Body of pancreas (tissue), 4 donors: ENCODE data around the gene FUT2. TPM values are rescaled to one million over a fixed set of nuclear protein-coding genes. Genes with fewer than 3 reads are reported as not detected.

Experiments used
- ATAC-seq: fragments of 150-250 bp; one replicate; pipeline ENCODE4 v1.9.1; 2016
- DNase-seq, 4 donors: peaks; one replicate each; pipeline ENCODE4 v3.0.0-alpha.2; 2019
- H3K27ac ChIP-seq, 4 donors: fragments of 200-600 bp; sonication (generic); 1 replicate in 3 of 4; 2 replicates in 1 of 4; pipeline versions ENCODE4 v1.5.1 to v1.6.1; 2016 to 2019; ENCODE audit warnings: mild to moderate bottlenecking in 1 of 4, mixed read lengths in 1 of 4, moderate library complexity in 1 of 4
- H3K27me3 ChIP-seq, 2 donors: fragments of 200-600 bp; sonication (generic); one replicate each; pipeline ENCODE4 v1.6.0; 2016; ENCODE audit warnings: mild to moderate bottlenecking in 1 of 2
- H3K36me3 ChIP-seq, 2 donors: fragments of 200-600 bp; sonication (generic); replicated peaks in 1 of 2; 2 replicates each; pipeline ENCODE4 v1.5.1; 2016; ENCODE audit warnings: low read depth in 2 of 2; ENCODE audit not compliant: insufficient read depth in 1 of 2
- H3K4me1 ChIP-seq: fragments of 200-600 bp; sonication (generic); one replicate; pipeline ENCODE4 v1.6.0; 2016
- H3K4me3 ChIP-seq, 2 donors: fragments of 200-600 bp; sonication (generic); 1 replicate in 1 of 2; 2 replicates in 1 of 2; pipeline ENCODE4 v1.5.1; 2016 to 2019
- H3K9me3 ChIP-seq, 3 donors: fragments of 200-600 bp; sonication (generic); 1 replicate in 2 of 3; 2 replicates in 1 of 3; pipeline ENCODE4 v1.5.1; 2016
- CTCF ChIP-seq, 7 experiments: fragments of 450-650 bp in 4 of 7; fragments of 200-600 bp in 3 of 7; sonication (generic) in 3 of 7; IDR thresholded peaks; one replicate each; pipeline ENCODE4 v1.5.1; 2016 to 2019; ENCODE audit warnings: antibody characterized with exemption in 7 of 7
- POLR2A ChIP-seq, 3 donors: fragments of 450-650 bp; IDR thresholded peaks; one replicate each; pipeline ENCODE4 v1.6.1; 2016; ENCODE audit warnings: antibody characterized with exemption in 3 of 3, mild to moderate bottlenecking in 2 of 3
- WGBS, 2 donors: methylation state at CpG; one replicate each; pipeline ENCODE4 v1.1.5; 2017; 5-methylcytosine and 5-hydroxymethylcytosine counted together
- intact Hi-C: fragments of 100-400 bp; cut with DNase I; formaldehyde crosslinking; loops from one replicate; pipeline ENCODE4 v1.15.1; 2023
- total RNA-seq, 2 donors: library from RNA; depleted of rRNA; stranded (reverse); fragments of >200 nt; gene quantifications; one replicate each; pipeline ENCODE4 v1.1.0, GENCODE V29; 2016

FUT2 gene
- 1 to 10 TPM; 2.0 to 3.4 TPM for total RNA-seq

GRCh38 chr19:48695743-48696352, at the start of gene FUT2:
FUT2 (plus strand) TSS chr19:48695971; CDS start chr19:48702957, 6,986 bp downstream.
- Histone ChIP-seq H3K27ac (peak within 1 kb of the TSS; percentile 56 to 84 (median 72)), H3K9me3 (no peaks in the 10 kb centered on the region), H3K4me1 (peaks cover 26% of the 10 kb centered on the region), H3K4me3 (peak within 1 kb of the TSS in 1 of 2 donors; percentile 19), H3K27me3 (no peaks in the 10 kb centered on the region), H3K36me3 (no peaks in the 10 kb centered on the region)
- DNase-seq (peak; percentile 79 to 90 (median 88)), ATAC-seq (peak; percentile 93)
- WGBS, 2 donors: 0 to 18% methylated on average over 2 to 16 of the region's 16 CpGs
- intact Hi-C loops: no loop called here
- peak; percentile 68 to 87 (median 76) for TF ChIP-seq POLR2A (IDR thresholded peaks at IDR 0.05)
- no peak for TF ChIP-seq CTCF (IDR thresholded peaks at IDR 0.05)

- Histone ChIP-seq H3K36me3 (no peaks in the 10 kb centered on the region), H3K27me3 (no peaks in the 10 kb centered on the region), H3K4me3 (peak within 1 kb of the TSS; percentile 10 to 35), H3K4me1 (peaks cover 23% of the 10 kb centered on the region), H3K9me3 (no peaks in the 10 kb centered on the region), H3K27ac (peak within 1 kb of the TSS; percentile 84 to 92 (median 90))
- 1% methylated on average over 17 to 22 of the region's 33 CpGs for WGBS, 2 donors
- ATAC-seq (peak; percentile 91), DNase-seq (peak; percentile 89 to 90 (median 89))
- intact Hi-C loops: no loop called here
- peak in 2 of 3 donors; percentile 57 to 67 for TF ChIP-seq POLR2A (IDR thresholded peaks at IDR 0.05)
- peak; percentile 90 to 98 (median 96) for TF ChIP-seq CTCF (IDR thresholded peaks at IDR 0.05)
Measured at GRCh38 chr19:48646001-48646721, 49.6 kb upstream of the FUT2 start, which contains the start of gene CA11. CA11 (minus strand) TSS chr19:48646187; CDS start chr19:48645632, 555 bp downstream.

- H3K27ac ChIP-seq: peak overlapping the region; percentile 84 to 92 (median 90)
- TF ChIP-seq CTCF (IDR thresholded peaks at IDR 0.05) (no peak), POLR2A (IDR thresholded peaks at IDR 0.05) (no peak)
- peaks cover 22% of the 10 kb centered on the region for H3K4me1 ChIP-seq
- WGBS, 2 donors: 10 to 12% methylated on average over 9 to 10 of the region's 10 CpGs
- ATAC-seq (no peak), DNase-seq (no peak)
- intact Hi-C loops: no loop called here
- H3K4me3 ChIP-seq: no peak overlapping the region
- H3K27me3 ChIP-seq: no peaks in the 10 kb centered on the region
- H3K36me3 ChIP-seq: no peaks in the 10 kb centered on the region
- H3K9me3 ChIP-seq: no peaks in the 10 kb centered on the region
Measured at GRCh38 chr19:48646722-48647216, 49.0 kb upstream of the FUT2 start.

- Histone ChIP-seq H3K4me3 (no peak overlapping the region), H3K36me3 (no peaks in the 10 kb centered on the region), H3K4me1 (peaks cover 22% of the 10 kb centered on the region), H3K27ac (no peak overlapping the region), H3K27me3 (no peaks in the 10 kb centered on the region), H3K9me3 (no peaks in the 10 kb centered on the region)
- intact Hi-C loops: no loop called here
- TF ChIP-seq CTCF (IDR thresholded peaks at IDR 0.05) (no peak), POLR2A (IDR thresholded peaks at IDR 0.05) (no peak)
- WGBS, 2 donors: 61 to 72% methylated on average over 2 of the region's 2 CpGs
- DNase-seq: no peak
- no peak for ATAC-seq
Measured at GRCh38 chr19:48648134-48648533, 47.6 kb upstream of the FUT2 start.
